ENCODE measurements around the gene TAF1B.

The TAF1B gene

GRCh38 chr2:9971105-9971818 is 128.0 kb downstream of the TAF1B start:
- Mint-ChIP-seq H3K36me3 (ENCODE audit: low read depth) (no peaks in the 10 kb centered on the region), H3K27me3 (ENCODE audit: low read depth) (peaks cover 8% of the 10 kb centered on the region), H3K4me3 (no peak overlapping the region), H3K9me3 (no peaks in the 10 kb centered on the region), H3K27ac (peak overlapping the region in 2 of 3 experiments; percentile 22 to 51), H3K4me1 (peaks cover 61% of the 10 kb centered on the region)
- TF ChIP-seq CTCF (IDR thresholded peaks at IDR 0.05; ENCODE audit: unreplicated experiment in 3 of 3) = no peak

GRCh38 chr2:9971890-9972289 is 128.6 kb downstream of the TAF1B start:
- Mint-ChIP-seq H3K27me3 (ENCODE audit: low read depth) (peaks cover 13% of the 10 kb centered on the region), H3K4me1 (peaks cover 61% of the 10 kb centered on the region), H3K4me3 (no peak overlapping the region), H3K36me3 (ENCODE audit: low read depth) (no peaks in the 10 kb centered on the region), H3K9me3 (no peaks in the 10 kb centered on the region), H3K27ac (peak overlapping the region in 2 of 3 experiments; percentile 22 to 56)
- TF ChIP-seq CTCF (IDR thresholded peaks at IDR 0.05; ENCODE audit: unreplicated experiment in 3 of 3) = no peak

GRCh38 chr2:9972621-9973479 is 129.6 kb downstream of the TAF1B start:
- TF ChIP-seq CTCF (IDR thresholded peaks at IDR 0.05; ENCODE audit: unreplicated experiment in 3 of 3) = no peak
- Mint-ChIP-seq H3K27ac (peak overlapping the region; percentile 45 to 80 (median 71)), H3K27me3 (ENCODE audit: low read depth) (peaks cover 13% of the 10 kb centered on the region), H3K4me1 (peaks cover 60% of the 10 kb centered on the region), H3K36me3 (ENCODE audit: low read depth) (no peaks in the 10 kb centered on the region), H3K4me3 (peak overlapping the region in 2 of 3 experiments; percentile 7 to 26), H3K9me3 (no peaks in the 10 kb centered on the region)

GRCh38 chr2:9973690-9974089 is 130.4 kb downstream of the TAF1B start:
- Mint-ChIP-seq H3K36me3 (ENCODE audit: low read depth) (no peaks in the 10 kb centered on the region), H3K27me3 (ENCODE audit: low read depth) (peaks cover 13% of the 10 kb centered on the region), H3K4me1 (peaks cover 52% of the 10 kb centered on the region), H3K9me3 (no peaks in the 10 kb centered on the region), H3K4me3 (no peak overlapping the region), H3K27ac (no peak overlapping the region)
- TF ChIP-seq CTCF (IDR thresholded peaks at IDR 0.05; ENCODE audit: unreplicated experiment in 3 of 3) = no peak

- no peaks in the 10 kb centered on the region for H3K36me3 Mint-ChIP-seq (ENCODE audit: low read depth)
Measured at GRCh38 chr2:9974343-9974742, 131.1 kb downstream of the TAF1B start.

More at GRCh38 chr2:9974343-9974742, 131.1 kb downstream of the TAF1B start:
- H3K27ac Mint-ChIP-seq = peak overlapping the region; percentile 7 to 33 (median 32)
- peaks cover 47% of the 10 kb centered on the region for H3K4me1 Mint-ChIP-seq
- no peaks in the 10 kb centered on the region for H3K9me3 Mint-ChIP-seq
- TF ChIP-seq CTCF (IDR thresholded peaks at IDR 0.05; ENCODE audit: unreplicated experiment in 3 of 3) = no peak
- no peak overlapping the region for H3K4me3 Mint-ChIP-seq
- peaks cover 13% of the 10 kb centered on the region for H3K27me3 Mint-ChIP-seq (ENCODE audit: low read depth)

Measured in nephron (organoid).